ENCODE results near the gene UXS1. TPM values are rescaled to one million over a fixed set of nuclear protein-coding genes. Genes with fewer than 3 reads are reported as not detected.
A peak's percentile ranks its signal among the peaks of the same experiment; 100 is the strongest.

UXS1 gene
- total RNA-seq, 4 donors from 2014 or later, result 20.4 to 44.6 (median 32.1) TPM

DNA sequence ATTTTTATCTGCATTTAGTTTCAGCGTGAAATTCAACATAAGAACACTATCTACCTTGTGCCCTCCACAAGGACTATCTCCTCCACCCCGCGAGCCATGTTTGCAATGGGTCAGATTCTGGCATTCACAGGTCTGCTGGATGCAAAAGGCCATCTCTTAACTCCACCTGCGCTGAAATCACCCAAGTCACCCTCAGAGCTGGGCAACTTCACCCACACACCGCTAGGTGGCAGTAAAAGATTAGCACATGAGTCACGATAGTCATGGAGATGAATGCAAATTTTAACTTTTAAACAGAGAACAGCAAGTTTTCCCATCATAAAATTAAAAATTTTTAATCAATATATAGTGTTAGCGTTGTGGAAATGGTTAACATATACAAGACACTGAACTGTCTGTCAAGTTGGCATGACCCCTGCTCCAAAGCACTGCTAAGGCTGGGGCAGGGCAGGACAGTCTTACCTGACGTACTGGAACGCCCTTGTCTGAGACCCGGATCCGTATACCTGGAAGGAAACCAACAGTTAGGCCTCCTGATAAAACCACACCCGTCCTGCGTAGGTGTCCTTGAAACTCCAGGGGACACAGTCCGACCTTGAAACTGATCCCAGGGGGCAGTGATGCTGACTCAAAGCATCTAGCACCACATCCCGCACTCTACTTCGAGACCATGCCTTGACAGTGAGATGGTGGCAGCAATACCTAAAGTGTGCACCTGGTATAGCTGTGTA lies 89.6 kb downstream of the UXS1 start:
- Histone ChIP-seq H3K9me3 (no peaks in the 10 kb centered on the region), H3K27me3 (no peaks in the 10 kb centered on the region), H3K4me3 (no peak overlapping the region), H3K36me3 (no peaks in the 10 kb centered on the region), H3K4me1 (no peaks in the 10 kb centered on the region), H3K27ac (no peak overlapping the region)
- TF ChIP-seq, protein P1, sequence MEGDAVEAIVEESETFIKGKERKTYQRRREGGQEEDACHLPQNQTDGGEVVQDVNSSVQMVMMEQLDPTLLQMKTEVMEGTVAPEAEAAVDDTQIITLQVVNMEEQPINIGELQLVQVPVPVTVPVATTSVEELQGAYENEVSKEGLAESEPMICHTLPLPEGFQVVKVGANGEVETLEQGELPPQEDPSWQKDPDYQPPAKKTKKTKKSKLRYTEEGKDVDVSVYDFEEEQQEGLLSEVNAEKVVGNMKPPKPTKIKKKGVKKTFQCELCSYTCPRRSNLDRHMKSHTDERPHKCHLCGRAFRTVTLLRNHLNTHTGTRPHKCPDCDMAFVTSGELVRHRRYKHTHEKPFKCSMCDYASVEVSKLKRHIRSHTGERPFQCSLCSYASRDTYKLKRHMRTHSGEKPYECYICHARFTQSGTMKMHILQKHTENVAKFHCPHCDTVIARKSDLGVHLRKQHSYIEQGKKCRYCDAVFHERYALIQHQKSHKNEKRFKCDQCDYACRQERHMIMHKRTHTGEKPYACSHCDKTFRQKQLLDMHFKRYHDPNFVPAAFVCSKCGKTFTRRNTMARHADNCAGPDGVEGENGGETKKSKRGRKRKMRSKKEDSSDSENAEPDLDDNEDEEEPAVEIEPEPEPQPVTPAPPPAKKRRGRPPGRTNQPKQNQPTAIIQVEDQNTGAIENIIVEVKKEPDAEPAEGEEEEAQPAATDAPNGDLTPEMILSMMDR (IDR thresholded peaks at IDR 0.05), result peak; percentile 79 to 95 (median 90)
- TF ChIP-seq POLR2A (IDR thresholded peaks at IDR 0.05), result no peak
- DNase-seq, result peak in 2 of 3 donors; percentile 54 to 87

DNA sequence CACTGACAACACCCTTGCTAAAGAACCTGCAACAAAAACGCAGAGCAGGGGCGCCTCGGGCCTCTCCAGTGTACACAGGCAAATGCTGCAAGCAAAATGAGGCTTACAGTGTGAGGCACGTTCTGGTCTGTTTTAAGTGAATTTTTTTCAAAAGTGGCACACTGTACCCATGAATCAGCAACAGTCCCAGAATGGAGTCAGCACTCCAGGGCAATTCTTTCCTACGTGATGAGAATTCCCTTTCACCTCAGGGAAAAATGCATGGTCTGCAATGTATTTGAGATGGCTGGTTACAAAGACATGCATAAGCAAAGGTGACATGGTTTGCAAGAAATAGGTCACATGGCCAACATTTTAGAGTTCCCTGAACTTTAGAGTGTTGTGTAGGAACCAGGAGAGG lies 94.4 kb downstream of the UXS1 start:
- Histone ChIP-seq H3K27me3 (no peaks in the 10 kb centered on the region), H3K4me1 (no peaks in the 10 kb centered on the region), H3K36me3 (no peaks in the 10 kb centered on the region), H3K27ac (no peak overlapping the region), H3K9me3 (no peaks in the 10 kb centered on the region), H3K4me3 (no peak overlapping the region)
- TF ChIP-seq, protein P1 (IDR thresholded peaks at IDR 0.05), result no peak
- no peak for TF ChIP-seq POLR2A (IDR thresholded peaks at IDR 0.05)
- DNase-seq, result no peak

DNA sequence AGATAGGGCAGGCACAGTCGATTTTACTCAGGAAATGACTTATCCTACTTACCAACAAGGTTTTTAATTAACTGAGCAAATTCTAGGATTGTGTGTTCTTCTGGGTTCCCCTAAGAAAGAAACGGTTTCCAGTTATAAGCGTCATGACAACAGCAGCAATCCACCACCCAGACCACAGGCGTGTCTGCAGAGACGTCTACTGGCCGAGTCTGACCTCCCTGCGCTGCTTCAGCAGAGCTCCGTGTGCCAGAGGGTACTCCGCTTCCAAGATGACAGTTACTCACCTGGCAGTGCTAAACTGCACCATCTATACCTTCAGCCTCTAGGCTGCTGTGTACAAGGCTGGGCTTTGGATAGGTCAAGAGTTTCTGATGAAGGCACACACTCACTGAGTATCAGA lies 95.4 kb downstream of the UXS1 start:
- H3K36me3 ChIP-seq, result no peaks in the 10 kb centered on the region

DNA sequence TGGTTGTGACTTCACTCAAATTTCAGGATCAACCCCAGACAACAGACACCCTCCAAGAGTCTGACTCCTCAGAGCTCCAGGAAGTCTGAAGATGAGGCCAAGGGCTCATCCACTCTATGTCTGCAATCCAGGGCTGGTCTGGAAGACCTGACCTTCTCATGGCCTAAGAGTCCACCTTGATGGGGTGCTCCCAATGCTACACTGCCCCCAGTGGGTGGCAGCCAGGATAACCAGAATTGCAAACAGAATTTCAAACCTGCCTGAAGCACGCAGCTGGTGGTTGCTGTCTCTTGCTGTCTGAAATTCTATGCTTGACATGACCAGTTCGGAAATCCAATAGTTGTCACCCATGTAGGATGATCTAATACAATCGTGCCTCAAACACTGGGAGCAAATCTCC lies 96.0 kb downstream of the UXS1 start:
- H3K4me1 ChIP-seq, result no peaks in the 10 kb centered on the region
- TF ChIP-seq, protein P1 (IDR thresholded peaks at IDR 0.05), result peak in 2 of 6 experiments; percentile 4 to 44
- no peak for TF ChIP-seq POLR2A (IDR thresholded peaks at IDR 0.05)
- no peak overlapping the region for H3K27ac ChIP-seq
- H3K4me3 ChIP-seq, result no peak overlapping the region
- no peak for DNase-seq
- no peaks in the 10 kb centered on the region for H3K27me3 ChIP-seq
- no peaks in the 10 kb centered on the region for H3K36me3 ChIP-seq
- no peaks in the 10 kb centered on the region for H3K9me3 ChIP-seq

More for the DNA sequence above, 95.4 kb downstream of the UXS1 start:
- no peak for DNase-seq
- no peaks in the 10 kb centered on the region for H3K4me1 ChIP-seq
- no peaks in the 10 kb centered on the region for H3K9me3 ChIP-seq
- no peak overlapping the region for H3K27ac ChIP-seq
- no peak overlapping the region for H3K4me3 ChIP-seq
- no peak for TF ChIP-seq POLR2A (IDR thresholded peaks at IDR 0.05)
- TF ChIP-seq, protein P1 (IDR thresholded peaks at IDR 0.05), result no peak
- H3K27me3 ChIP-seq, result no peaks in the 10 kb centered on the region

DNA sequence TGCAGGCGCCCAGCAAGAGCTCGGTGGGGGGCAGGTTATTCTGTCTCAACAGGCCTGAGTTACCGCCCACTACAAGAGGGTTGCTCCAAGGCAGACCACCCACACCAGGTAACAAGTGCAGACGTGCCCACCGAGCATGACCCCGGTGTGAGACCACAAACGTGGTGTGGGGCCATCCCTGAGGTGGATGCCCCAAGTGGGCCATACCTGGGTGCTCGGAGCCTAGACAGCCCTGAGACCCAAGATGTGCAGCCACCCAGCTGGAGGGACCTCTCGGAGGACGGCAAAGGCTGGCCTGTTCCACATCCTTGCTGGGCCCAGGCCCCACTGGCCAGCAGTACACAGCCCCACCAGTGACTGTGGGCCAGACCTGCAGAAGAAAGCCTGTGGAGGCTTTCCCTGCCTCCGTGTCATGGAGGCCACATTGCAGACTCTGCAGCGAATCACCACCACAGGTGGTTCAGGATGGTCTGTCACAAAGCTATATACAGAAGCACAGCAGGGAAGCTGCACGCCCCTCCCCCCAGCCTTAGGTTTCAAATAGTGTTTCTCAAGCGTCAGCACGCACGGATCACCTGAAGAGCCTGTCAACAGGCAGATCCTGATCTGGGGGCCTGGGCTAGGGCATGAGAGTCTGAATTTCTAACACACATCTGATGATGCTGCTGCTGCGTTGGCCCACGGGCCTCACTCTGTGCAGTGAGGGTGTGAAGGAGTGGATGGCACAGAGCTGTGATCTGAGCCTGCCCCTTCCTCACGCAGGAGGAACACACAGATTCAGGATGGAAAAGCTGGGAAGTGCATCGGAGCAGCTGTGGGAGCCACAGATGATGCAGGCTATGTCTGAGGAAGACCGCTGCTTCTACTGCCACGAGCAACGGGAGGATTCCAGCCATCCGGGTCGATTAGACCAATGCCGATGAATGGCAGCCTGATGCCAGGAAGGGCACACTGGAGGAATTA lies 96.8 kb downstream of the UXS1 start:
- Histone ChIP-seq H3K4me1 (no peaks in the 10 kb centered on the region), H3K36me3 (no peaks in the 10 kb centered on the region), H3K4me3 (no peak overlapping the region), H3K9me3 (no peaks in the 10 kb centered on the region), H3K27me3 (no peaks in the 10 kb centered on the region), H3K27ac (peak overlapping the region in 2 of 4 donors; percentile 72 to 79)
- TF ChIP-seq, protein P1 (IDR thresholded peaks at IDR 0.05), result no peak
- no peak for TF ChIP-seq POLR2A (IDR thresholded peaks at IDR 0.05)
- DNase-seq, result no peak
